Activated T-cell treated with anti-CD3 and anti-CD28 coated beads, Interleukin-2, amount 50 U/mL, for 1 hour (primary cell): ENCODE data around the gene GALNT9.
A peak's percentile ranks its signal among the peaks of the same experiment; 100 is the strongest.

Experiments
- DNase-seq: peaks from one replicate; pipeline ENCODE4 v3.0.0-alpha.2; 2020

The GALNT9 gene

DNA sequence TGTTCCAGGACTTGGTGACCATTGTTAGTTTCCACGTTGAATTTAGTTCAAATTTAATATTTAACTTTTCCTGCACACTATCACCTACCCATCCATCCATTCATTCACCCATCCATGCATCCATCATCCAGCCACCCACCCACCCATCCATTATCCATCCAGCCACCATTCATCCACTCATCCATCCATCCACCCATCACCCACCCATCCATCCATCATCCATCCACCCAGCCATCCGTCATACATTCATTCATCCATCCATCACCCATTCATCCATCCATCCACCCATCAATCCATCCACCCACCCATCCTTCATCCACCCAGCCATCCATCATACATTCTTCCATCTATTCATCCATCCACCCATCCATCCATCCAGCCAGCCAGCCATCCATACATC is 163.3 kb downstream of the GALNT9 start:
- DNase-seq: no peak

- DNase-seq: no peak
Measured at GRCh38 chr12:132165584-132165983, 163.8 kb downstream of the GALNT9 start.

GRCh38 chr12:132164426-132164825 is 165.0 kb downstream of the GALNT9 start:
- DNase-seq: no peak

GRCh38 chr12:132163911-132164288 is 165.5 kb downstream of the GALNT9 start:
- no peak for DNase-seq

GRCh38 chr12:132163041-132163910 is 166.1 kb downstream of the GALNT9 start:
- DNase-seq: no peak

DNA sequence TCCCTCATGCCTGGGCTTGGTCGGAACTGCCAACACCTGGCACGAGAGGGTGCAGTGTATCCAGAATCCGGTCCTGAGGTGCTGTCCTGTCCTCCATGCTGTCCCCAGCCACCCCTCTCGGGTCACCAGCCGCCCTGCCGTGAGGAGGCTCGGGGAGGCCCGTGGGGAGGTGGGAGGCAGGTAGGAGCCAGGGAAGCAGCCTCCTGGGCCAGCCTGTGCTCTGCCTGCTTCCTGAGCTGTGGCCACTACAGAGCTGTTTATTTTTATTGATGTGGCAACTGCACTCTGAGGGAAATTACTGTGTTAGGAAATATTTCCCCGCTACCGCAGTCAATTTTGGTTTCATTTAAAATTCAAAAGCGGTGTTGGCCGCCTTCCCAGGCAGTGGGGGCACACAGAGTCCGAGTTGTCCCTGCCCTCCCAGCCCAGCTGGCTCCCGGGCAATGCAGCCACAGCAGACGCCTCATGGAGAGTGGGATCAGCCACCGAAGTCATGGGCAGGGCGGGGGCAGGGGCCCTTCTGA is 166.8 kb downstream of the GALNT9 start:
- DNase-seq: no peak

DNA sequence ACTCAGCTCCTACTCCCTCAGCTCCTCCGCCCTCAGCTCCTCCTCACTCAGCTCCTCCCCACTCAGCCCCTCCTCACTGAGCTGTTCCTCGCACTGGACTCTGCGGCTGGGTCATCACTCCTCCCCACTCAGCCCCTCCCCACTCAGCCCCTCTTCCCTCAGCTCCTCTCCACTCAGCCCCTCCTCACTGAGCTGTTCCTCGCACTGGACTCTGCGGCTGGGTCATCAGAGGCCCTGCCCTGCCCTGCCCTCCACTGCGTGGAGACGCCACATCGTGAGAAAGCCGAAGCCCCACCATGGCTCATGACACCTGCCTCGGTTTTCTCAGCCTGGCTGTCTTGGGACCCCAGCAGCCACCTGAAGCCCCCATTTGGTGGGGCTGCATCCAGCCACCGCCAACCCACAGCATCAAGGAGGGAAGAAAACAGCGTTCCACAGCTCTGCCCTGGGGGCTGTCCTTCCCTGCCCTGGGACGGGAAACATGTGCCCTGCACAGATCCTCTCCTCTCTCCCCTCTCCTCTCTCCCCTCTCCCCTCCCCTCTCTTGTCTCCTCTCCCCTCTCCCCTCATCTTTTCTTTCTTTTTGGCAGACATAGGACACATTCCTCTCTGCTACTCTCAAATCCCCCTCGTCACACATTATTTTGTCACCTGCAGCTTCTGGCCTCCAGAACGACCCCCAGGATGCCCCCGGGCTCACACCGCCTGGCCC is 167.4 kb downstream of the GALNT9 start:
- no peak for DNase-seq

DNA sequence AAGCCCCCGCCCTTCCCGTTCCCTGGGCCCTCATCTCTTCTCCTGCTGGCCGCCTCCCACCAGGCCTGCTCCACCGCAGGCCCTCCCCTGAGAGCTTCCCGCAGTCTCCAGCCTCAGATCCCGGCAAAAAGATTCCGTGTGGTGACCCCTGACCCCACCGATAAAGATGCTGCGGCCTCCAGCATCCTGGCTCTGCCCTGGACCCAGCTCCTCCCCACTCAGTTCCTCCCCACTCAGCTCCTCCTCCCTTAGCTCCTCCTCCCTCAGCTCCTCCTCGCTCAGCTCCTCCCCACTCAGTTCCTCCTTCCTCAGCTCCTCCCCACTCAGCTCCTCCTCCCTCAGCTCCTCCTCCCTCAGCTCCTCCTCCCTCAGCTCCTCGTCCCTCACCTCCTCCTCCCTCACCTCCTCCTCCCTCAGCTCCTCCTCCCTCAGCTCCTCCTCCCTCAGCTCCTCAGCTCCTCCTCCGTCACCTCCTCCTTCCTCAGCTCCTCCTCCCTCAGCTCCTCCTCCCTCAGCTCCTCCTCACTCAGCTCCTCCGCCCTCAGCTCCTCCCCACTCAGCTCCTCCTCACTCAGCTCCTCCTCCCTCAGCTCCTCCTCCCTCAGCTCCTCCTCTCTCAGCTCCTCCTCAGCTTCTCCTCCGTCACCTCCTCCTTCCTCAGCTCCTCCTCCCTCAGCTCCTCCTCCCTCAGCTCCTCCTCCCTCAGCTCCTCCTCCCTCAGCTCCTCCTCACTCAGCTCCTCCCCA is 168.2 kb downstream of the GALNT9 start:
- no peak for DNase-seq

- DNase-seq: no peak
Measured at GRCh38 chr12:132160601-132161035, 168.8 kb downstream of the GALNT9 start.

GRCh38 chr12:132160016-132160415 is 169.4 kb downstream of the GALNT9 start:
- no peak for DNase-seq

GRCh38 chr12:132159555-132160003 is 169.8 kb downstream of the GALNT9 start:
- no peak for DNase-seq

DNA sequence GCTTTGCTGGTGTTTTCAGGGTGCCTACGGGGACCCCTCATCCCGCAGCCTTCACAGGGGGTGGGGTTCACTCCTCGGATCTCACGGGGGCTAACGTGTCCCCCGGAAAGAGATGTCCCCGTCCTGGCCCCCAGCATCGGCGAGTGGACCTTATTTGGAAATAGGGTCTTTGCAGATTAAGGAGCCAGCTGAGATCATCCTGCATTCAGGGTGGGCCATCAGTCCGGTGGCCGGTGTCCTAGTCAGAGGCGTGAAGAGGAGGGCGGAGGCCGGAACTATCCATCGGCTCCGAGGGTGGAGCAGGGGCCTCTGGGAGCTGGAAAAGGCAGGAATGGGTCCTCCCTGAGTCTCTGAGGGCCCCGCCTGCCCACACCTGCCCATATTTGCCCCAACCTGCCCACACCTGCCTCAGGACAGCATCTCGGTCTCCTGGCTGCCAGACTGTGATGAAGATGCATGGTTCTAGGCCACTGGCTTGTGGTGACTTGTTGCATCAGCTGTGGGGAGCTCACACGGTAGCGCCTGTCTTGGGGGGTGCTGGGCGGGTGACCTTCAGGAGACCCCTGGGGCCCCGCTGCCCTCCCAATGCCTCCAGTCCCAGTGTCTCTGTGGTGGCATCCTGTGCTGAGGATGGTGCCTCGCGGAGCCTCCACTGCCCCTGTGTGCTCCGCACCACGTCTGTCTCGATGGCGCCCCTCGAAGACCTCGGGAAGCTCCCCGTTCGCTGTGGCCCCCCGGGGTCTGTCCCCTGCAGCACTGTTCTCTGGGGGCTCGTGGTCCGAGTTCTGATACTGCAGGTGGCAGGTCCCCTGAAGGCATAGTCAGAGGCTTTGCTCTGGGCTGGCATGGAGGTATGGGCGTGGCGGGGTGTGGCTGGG is 170.5 kb downstream of the GALNT9 start:
- no peak for DNase-seq

GRCh38 chr12:132157733-132158409 is 171.5 kb downstream of the GALNT9 start:
- DNase-seq: no peak

- DNase-seq: no peak
Measured at GRCh38 chr12:132156573-132157325, 172.6 kb downstream of the GALNT9 start.

DNA sequence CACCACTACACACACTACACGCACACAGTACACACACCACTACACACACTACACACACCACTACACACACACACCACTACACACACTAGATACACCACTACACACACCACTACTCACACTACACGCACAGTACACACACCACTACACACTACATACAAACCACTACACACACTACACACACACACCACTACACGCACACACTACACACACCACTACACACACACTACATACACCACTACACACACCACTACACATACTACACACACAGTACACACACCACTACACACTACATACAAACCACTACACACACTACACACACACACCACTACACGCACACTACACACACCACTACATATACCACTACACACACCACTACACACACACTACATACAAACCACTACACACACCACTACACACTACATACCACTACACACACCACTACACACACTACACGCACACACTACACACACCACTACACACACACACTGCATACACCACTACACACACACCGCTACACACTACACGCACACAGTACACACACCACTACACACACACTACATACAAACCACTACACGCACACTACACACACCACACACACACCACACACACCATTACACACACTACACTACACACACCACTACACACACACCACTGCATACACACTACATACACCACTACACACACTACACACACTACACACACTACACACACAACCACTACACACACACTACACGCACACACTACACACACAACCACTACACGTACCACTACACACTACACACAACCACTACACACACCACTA is 173.4 kb downstream of the GALNT9 start:
- DNase-seq: no peak

GRCh38 chr12:132154941-132155770 is 174.2 kb downstream of the GALNT9 start:
- DNase-seq: no peak

GRCh38 chr12:132154341-132154761 is 175.0 kb downstream of the GALNT9 start:
- no peak for DNase-seq

DNA sequence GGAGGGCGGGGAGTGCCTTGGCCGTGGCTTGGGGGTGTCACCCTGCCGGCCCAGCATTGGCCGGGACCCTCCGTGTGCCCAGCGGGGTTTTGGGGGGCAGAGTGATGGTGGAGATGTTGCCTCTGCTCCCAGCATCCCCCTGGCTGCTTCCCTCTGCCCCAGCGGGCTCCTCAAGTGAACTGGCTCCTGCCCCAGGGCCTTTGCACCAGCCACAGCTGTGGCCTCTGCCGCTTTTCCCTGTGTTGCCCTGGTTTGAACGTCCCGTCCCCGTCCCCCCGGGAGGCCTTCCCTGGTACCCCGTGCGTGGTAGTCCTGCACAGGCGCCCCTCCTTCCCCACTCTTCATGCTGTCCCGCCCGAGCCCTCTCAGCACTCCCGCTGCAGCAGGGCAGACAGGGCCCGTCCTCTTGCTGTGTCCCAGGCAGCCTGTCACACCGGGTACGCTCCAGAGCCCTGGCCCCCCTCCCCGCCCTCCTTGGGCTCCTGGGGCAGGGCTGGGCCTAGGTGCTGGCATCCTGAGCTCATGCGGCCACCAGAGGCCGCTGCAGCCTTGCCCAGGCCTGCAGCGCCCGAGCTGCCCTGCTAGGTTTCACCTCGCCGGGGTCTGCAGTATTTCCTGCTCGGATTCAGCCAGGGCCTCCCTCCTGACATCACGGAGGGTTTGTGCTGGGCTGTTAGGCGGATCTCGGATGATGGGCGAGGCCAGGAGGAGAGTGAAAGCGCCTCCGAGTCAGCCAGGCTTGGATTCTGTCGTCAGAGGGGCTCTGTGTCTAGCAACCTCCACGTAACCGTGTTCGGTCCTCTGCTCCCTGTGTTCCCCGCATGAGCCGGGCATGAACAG is 175.7 kb downstream of the GALNT9 start:
- DNase-seq: peak; percentile 78
